Hepatocyte (in vitro differentiated cells): Measurements from ENCODE around the gene HNRNPA0. TPM values are rescaled to one million over a fixed set of nuclear protein-coding genes. Genes with fewer than 3 reads are reported as not detected.

ENCODE experiments used
- DNase-seq: peaks from one replicate; pipeline ENCODE4 v3.0.0-alpha.2; 2016; ENCODE audit warnings: low spot score
- H2AFZ ChIP-seq: fragments of 200-600 bp; sonication (generic); 2 replicates; pipeline ENCODE4 v1.6.0; 2016; ENCODE audit warnings: antibody characterized with exemption, mild to moderate bottlenecking
- H3K27ac ChIP-seq: fragments of 200-600 bp; sonication (generic); 2 replicates; pipeline ENCODE4 v1.5.1; 2016; ENCODE audit warnings: mild to moderate bottlenecking
- H3K27me3 ChIP-seq: fragments of 200-600 bp; sonication (generic); 2 replicates; pipeline ENCODE4 v1.6.1; 2016
- H3K36me3 ChIP-seq: fragments of 200-600 bp; sonication (generic); replicated peaks from 2 replicates; pipeline ENCODE4 v1.5.1; 2016; ENCODE audit warnings: low read depth; ENCODE audit not compliant: insufficient read depth
- H3K4me1 ChIP-seq: fragments of 200-600 bp; sonication (generic); 2 replicates; pipeline ENCODE4 v1.5.1; 2016; ENCODE audit warnings: mild to moderate bottlenecking, moderate library complexity; ENCODE audit not compliant: insufficient read depth
- H3K4me2 ChIP-seq: fragments of 200-600 bp; sonication (generic); 2 replicates; pipeline ENCODE4 v1.6.0; 2016
- H3K4me3 ChIP-seq: fragments of 200-600 bp; sonication (generic); 2 replicates; pipeline ENCODE4 v1.5.1; 2016; ENCODE audit warnings: mild to moderate bottlenecking
- H3K79me2 ChIP-seq: fragments of 200-600 bp; sonication (generic); 2 replicates; pipeline ENCODE4 v1.6.0; 2017; ENCODE audit warnings: mild to moderate bottlenecking
- H3K9me2 ChIP-seq: fragments of 200-600 bp; sonication (generic); replicated peaks from 2 replicates; pipeline ENCODE4 v1.6.0; 2017; ENCODE audit warnings: mild to moderate bottlenecking; ENCODE audit not compliant: insufficient read depth
- H3K9me3 ChIP-seq: fragments of 200-600 bp; sonication (generic); 2 replicates; pipeline ENCODE4 v1.5.1; 2016; ENCODE audit warnings: low read depth, mild to moderate bottlenecking
- H4K20me1 ChIP-seq: fragments of 200-600 bp; sonication (generic); 2 replicates; pipeline ENCODE4 v1.6.0; 2016; ENCODE audit warnings: mild to moderate bottlenecking; ENCODE audit not compliant: insufficient read depth, poor library complexity, severe bottlenecking
- EZH2 ChIP-seq: fragments of 200-600 bp; sonication (generic); IDR thresholded peaks from 2 replicates; pipeline ENCODE4 v1.6.1; 2016; ENCODE audit warnings: antibody characterized with exemption, mild to moderate bottlenecking, borderline replicate concordance
- EZH2phosphoT487 ChIP-seq: fragments of 200-600 bp; sonication (generic); IDR thresholded peaks from one replicate; pipeline ENCODE4 v1.6.1; 2018; ENCODE audit warnings: antibody characterized with exemption, mild to moderate bottlenecking, low read depth, moderate library complexity; ENCODE audit not compliant: unreplicated experiment, severe bottlenecking
- WGBS: methylation state at CpG from one replicate; pipeline ENCODE4 v1.1.6; 2016; ENCODE audit warnings: low lambda C conversion rate; ENCODE audit errors: missing lambda C conversion rate; 5-methylcytosine and 5-hydroxymethylcytosine counted together
- polyA plus RNA-seq: library from polyadenylated mRNA; unstranded; fragments of >200 nt; fragmentation: Nextera tagmentation; extraction: Ambion mirVana; gene quantifications from 2 replicates; pipeline ENCODE4 v1.2.1, GENCODE V29; 2016
- total RNA-seq: library from RNA; depleted of rRNA; stranded (reverse); fragments of >200 nt; gene quantifications from 2 replicates; pipeline ENCODE4 v1.2.3, GENCODE V29; 2014
- TF ChIP-seq, protein P1 (sequence below): fragments of 200-600 bp; sonication (generic); IDR thresholded peaks from 2 replicates; pipeline ENCODE4 v1.5.1; 2016; ENCODE audit warnings: antibody characterized with exemption, mild to moderate bottlenecking; ENCODE audit not compliant: poor library complexity

The HNRNPA0 gene
- total and polyA plus RNA-seq, 2 experiments from 2014 or later, result 15.8 to 30.8 TPM

DNA sequence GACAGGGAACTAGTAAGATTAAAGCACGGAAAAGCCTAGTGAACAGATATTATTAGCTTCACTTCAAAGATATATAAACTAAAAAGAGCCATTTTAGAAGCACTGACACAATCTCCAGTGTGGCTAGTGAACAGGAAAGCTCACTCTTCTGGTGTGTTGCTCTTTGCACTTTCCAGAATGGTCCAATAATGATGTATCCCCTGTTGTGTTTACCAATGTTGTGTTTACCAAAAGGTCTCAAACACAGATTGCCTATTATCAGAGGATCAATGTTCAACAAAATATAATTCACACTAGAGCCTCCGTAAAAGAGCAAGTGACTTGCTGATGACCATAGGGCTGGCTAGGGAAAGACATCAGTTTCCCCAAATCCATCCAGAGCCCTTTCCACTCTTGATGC, 29.9 kb downstream of the HNRNPA0 start:
- WGBS, result 67% methylated on average over 2 of the region's 2 CpGs
- no peaks in the 10 kb centered on the region for H3K9me3 ChIP-seq
- H4K20me1 ChIP-seq, result no peaks in the 10 kb centered on the region
- no peak for DNase-seq
- no peaks in the 10 kb centered on the region for H3K36me3 ChIP-seq
- no peak overlapping the region for H3K4me2 ChIP-seq
- no peak overlapping the region for H3K27ac ChIP-seq
- no peaks in the 10 kb centered on the region for H3K79me2 ChIP-seq
- H2AFZ ChIP-seq, result no peak overlapping the region
- no peaks in the 10 kb centered on the region for H3K27me3 ChIP-seq
- H3K9me2 ChIP-seq, result no peaks in the 10 kb centered on the region
- no peak overlapping the region for H3K4me3 ChIP-seq
- no peaks in the 10 kb centered on the region for H3K4me1 ChIP-seq
- TF ChIP-seq EZH2phosphoT487 (no peak), EZH2 (no peak)
- TF ChIP-seq, protein P1, sequence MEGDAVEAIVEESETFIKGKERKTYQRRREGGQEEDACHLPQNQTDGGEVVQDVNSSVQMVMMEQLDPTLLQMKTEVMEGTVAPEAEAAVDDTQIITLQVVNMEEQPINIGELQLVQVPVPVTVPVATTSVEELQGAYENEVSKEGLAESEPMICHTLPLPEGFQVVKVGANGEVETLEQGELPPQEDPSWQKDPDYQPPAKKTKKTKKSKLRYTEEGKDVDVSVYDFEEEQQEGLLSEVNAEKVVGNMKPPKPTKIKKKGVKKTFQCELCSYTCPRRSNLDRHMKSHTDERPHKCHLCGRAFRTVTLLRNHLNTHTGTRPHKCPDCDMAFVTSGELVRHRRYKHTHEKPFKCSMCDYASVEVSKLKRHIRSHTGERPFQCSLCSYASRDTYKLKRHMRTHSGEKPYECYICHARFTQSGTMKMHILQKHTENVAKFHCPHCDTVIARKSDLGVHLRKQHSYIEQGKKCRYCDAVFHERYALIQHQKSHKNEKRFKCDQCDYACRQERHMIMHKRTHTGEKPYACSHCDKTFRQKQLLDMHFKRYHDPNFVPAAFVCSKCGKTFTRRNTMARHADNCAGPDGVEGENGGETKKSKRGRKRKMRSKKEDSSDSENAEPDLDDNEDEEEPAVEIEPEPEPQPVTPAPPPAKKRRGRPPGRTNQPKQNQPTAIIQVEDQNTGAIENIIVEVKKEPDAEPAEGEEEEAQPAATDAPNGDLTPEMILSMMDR, result no peak

DNA sequence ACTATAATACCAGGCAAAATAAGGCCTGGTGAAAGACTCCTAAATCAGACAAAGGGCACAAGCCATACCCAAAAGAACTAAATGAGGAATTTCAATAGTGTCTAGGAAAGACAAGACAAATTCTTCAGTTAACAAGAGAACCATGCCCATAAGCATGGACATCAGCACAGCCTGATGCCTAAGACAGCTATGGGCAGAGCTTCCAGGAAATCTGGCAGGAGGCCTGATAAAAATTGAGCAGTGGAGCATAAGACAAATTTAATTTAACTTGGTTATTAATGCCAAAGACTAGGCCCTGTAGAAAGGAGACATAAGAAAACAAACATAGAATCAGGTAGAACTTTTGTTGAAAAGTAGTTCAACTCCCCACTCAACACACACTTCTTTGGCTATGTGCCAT, 35.6 kb downstream of the HNRNPA0 start:
- no peak overlapping the region for H3K4me3 ChIP-seq
- H3K27ac ChIP-seq, result no peak overlapping the region
- DNase-seq, result no peak
- no peaks in the 10 kb centered on the region for H4K20me1 ChIP-seq
- no peaks in the 10 kb centered on the region for H3K9me2 ChIP-seq
- no peaks in the 10 kb centered on the region for H3K36me3 ChIP-seq
- peaks cover under 1% of the 10 kb centered on the region for H3K9me3 ChIP-seq
- no peak overlapping the region for H2AFZ ChIP-seq
- no peaks in the 10 kb centered on the region for H3K79me2 ChIP-seq
- H3K4me1 ChIP-seq, result no peaks in the 10 kb centered on the region
- no peak overlapping the region for H3K4me2 ChIP-seq
- TF ChIP-seq, protein P1, result no peak
- TF ChIP-seq EZH2, result no peak
- TF ChIP-seq EZH2phosphoT487, result no peak
- H3K27me3 ChIP-seq, result no peaks in the 10 kb centered on the region

DNA sequence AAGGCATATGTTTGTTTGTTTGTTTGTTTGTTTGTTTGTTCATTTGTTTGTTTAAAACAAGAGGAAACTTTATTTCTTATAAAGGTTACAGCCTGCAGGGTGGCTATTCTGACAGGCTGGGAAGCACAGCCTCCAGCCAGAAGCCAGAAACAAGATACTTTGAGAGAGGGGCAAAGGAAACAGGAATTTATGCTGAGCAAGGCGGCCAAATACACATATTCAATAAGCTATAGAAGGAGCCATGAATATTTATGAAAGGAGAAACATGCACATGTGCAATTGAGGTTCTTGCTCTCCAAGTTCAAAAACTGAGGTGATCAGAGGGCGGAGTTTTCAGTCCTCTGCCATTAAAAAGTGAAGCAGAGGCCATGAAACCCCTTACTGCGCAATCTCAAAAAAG, 37.8 kb downstream of the HNRNPA0 start:
- no peaks in the 10 kb centered on the region for H3K27me3 ChIP-seq
- DNase-seq, result no peak
- H3K9me3 ChIP-seq, result peaks cover 6% of the 10 kb centered on the region
- no peak overlapping the region for H3K4me2 ChIP-seq
- no peak overlapping the region for H2AFZ ChIP-seq
- H3K79me2 ChIP-seq, result no peaks in the 10 kb centered on the region
- no peaks in the 10 kb centered on the region for H4K20me1 ChIP-seq
- H3K9me2 ChIP-seq, result no peaks in the 10 kb centered on the region
- no peak overlapping the region for H3K27ac ChIP-seq
- H3K36me3 ChIP-seq, result no peaks in the 10 kb centered on the region
- H3K4me1 ChIP-seq, result no peaks in the 10 kb centered on the region
- TF ChIP-seq, protein P1, result no peak
- TF ChIP-seq EZH2, result no peak
- TF ChIP-seq EZH2phosphoT487, result no peak
- no peak overlapping the region for H3K4me3 ChIP-seq
- WGBS, result 95% methylated on average over 3 of the region's 3 CpGs

DNA sequence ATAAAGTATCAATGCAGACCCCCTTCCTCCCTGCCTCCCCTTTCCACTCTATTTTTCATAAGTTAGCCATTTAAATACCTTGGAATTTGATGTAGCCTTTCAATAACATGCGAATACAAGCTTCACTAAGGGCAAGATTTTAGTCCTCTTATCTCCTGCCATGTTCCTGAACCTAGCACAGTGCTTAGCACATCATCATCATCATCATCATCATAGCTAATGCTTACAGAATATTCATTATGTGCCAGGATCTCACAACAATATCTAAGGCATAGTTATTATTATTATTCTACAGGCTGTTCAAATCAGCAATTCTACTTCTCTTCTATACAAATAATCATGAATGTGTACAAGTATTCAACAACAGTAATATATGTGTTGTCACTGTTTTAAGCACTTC, 38.7 kb downstream of the HNRNPA0 start:
- H3K4me3 ChIP-seq, result no peak overlapping the region
- H3K79me2 ChIP-seq, result no peaks in the 10 kb centered on the region
- no peaks in the 10 kb centered on the region for H3K9me2 ChIP-seq
- H4K20me1 ChIP-seq, result no peaks in the 10 kb centered on the region
- H3K27me3 ChIP-seq, result no peaks in the 10 kb centered on the region
- no peaks in the 10 kb centered on the region for H3K4me1 ChIP-seq
- 100% methylated on average over 1 of the region's 1 CpG for WGBS
- DNase-seq, result no peak
- TF ChIP-seq, protein P1, result no peak
- TF ChIP-seq EZH2, result no peak
- no peak overlapping the region for H2AFZ ChIP-seq
- no peaks in the 10 kb centered on the region for H3K36me3 ChIP-seq
- H3K27ac ChIP-seq, result no peak overlapping the region
- peaks cover 6% of the 10 kb centered on the region for H3K9me3 ChIP-seq
- no peak overlapping the region for H3K4me2 ChIP-seq
